T-helper 9 cell (primary cell): ENCODE data around the gene PRRC2B.

Experiments used
- DNase-seq: peaks from one replicate; pipeline ENCODE4 v3.0.0-alpha.2; 2020

The PRRC2B gene

DNA sequence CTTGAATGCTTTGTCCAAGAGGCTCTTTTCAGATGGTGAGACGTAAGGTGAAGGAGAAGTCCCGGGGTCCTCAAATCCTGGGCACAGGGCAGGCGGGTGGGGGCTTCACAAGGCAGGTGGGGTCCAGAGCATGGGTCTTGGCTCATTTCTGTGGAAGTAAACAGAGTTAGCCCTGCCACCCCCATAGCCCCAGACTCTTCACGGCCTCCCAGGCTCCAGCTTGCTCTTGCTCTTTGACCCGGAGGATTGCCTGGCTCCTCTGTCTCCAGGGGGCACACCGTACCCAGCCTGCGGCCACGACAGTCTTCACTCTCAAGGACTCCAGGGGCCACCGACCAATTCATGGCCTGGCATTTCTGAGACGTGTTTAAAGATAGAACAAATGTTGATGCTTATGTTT is 80.0 kb downstream of the PRRC2B start:
- no peak for DNase-seq

DNA sequence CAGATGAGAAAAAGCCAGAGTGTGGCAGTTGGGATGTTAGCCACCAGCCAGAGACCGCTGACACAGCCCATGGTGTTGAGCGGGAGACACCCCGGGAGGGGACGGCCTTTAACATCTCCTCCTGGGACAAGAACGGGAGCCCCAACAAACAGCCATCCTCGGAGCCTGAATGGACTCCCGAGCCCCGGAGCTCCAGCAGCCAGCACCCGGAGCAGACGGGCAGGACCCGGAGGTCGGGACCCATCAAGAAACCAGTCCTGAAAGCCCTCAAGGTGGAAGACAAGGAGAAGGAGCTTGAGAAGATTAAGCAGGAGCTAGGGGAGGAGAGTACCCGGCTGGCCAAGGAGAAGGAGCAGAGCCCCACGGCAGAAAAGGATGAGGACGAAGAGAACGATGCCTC is 80.8 kb downstream of the PRRC2B start:
- DNase-seq = no peak

DNA sequence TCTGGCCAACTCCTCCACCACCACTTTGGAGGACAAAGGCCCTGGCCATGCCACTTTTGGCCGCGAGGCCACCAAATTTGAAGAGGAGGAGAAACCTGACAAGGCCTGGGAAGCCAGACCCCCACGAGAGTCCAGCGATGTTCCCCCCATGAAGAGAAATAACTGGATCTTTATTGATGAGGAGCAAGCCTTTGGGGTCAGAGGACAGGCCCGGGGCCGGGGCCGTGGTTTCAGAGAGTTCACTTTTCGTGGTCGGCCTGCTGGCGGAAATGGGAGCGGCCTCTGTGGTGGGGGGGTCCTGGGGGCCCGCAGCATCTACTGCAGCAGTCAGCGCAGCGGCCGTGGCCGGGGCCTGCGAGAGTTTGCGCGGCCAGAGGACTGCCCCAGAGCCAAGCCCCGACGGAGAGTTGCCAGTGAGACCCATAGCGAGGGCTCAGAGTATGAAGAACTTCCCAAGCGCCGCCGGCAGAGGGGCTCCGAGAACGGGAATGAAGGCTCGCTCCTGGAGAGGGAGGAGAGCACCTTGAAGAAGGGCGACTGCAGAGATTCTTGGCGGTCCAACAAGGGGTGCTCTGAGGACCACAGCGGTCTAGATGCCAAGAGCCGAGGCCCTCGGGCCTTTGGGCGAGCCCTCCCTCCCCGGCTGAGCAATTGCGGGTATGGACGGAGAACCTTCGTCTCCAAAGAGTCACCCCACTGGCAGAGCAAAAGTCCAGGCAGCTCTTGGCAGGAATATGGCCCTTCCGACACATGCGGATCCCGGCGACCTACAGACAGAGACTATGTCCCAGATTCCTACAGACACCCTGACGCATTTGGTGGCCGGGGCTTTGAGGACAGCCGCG is 81.4 kb downstream of the PRRC2B start:
- DNase-seq = no peak

DNA sequence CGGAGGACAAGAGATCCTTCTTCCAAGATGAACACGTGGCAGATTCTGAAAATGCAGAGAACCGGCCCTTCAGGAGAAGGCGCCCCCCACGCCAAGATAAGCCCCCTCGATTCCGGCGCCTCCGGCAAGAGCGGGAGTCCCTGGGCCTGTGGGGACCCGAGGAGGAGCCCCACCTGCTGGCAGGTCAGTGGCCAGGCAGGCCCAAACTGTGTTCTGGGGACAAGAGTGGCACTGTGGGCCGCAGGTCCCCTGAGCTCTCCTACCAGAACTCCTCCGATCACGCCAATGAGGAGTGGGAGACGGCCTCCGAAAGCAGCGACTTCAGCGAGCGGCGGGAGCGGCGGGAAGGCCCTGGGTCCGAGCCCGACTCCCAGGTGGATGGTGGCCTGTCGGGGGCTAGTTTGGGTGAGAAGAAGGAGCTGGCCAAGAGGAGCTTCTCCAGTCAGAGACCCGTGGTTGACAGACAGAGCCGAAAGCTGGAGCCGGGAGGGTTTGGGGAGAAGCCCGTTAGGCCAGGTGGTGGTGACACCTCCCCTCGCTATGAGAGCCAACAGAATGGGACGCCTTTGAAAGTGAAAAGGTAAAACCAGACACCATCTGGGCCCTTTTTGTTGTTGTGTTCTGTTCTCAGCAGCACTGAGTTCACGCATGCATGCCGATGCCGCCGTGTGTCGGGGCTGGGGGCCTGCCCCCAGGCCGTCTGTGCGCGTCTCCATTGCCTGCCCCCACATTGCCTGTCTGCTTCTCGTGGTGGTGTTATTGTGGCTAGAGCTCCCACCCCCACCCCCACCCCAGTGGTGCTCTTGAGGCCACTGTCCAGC is 82.3 kb downstream of the PRRC2B start:
- DNase-seq = no peak

DNA sequence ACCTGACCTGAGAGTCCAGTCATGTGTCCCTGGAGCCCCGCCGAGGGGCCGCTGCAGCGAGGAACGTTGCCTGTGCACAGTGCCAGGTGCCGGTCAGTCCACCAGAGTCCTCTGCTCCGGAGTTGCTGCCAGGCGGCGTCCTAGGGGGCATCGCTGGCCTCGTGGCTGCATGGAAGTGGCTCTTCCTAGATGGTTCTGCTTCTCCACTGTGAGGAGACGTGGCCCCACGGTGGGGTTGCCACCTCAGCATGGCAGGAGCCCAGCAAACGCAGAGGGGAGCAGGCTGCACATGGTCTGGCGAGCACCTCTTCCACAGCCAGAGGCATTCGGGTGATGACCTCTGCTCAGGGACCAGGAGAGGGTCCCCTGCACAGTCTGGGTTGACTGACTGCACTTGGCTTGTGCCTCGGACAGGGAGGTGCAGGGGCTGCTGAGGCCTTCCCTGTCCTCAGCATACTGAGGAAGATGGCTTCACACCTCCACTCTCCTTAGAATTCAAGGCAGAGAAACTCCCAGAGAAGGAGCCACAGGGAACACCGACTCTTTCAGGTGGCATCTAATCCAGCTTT is 83.0 kb downstream of the PRRC2B start:
- DNase-seq = no peak

DNA sequence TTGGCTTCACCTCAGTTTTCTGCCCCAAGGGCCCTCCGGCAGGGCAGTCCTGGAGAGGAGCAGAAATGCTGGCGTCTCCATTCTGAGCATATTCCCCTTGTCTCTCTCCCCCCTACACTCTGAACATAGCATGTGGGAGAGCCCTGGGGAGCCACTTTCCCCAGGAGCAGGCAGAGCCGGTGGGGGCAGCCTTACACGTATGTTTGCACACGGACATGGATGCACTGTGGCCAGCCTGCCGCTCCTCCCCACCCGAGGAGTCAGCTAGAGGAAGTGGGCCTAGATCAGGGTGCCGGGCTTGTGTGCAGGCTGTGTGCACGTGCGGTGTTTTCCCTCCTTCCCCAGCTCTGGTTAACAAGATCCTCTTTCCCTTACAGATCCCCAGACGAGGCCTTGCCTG is 83.5 kb downstream of the PRRC2B start:
- no peak for DNase-seq

DNA sequence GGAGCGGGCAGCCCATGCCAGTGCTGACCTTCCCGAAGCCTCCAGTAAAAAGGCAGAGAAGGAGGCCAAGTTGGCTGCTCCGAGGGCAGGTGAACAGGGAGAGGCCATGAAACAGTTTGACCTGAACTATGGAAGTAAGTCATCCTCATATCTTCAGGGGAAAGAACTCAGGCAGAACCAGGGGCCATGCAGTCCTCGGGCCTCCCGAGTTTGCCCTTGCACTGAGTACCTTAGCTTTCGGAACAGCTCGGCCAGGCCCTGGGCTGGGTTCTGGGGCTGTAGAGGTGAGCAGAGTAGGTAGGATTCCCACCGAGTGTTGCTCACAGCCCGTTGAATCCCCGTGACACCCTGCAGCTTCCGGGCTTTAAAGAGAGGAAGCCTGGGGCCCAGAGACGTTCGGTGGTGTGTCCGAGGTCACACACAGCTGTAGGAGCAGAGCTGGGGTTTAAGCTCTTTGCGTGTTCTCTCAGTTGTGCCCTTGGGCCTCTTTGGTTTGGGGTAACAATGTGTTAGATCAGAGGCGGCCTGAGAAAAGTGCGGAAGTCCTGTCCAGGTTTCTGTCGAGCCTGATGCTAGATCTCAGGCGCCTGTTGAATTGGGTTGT is 84.0 kb downstream of the PRRC2B start:
- no peak for DNase-seq

DNA sequence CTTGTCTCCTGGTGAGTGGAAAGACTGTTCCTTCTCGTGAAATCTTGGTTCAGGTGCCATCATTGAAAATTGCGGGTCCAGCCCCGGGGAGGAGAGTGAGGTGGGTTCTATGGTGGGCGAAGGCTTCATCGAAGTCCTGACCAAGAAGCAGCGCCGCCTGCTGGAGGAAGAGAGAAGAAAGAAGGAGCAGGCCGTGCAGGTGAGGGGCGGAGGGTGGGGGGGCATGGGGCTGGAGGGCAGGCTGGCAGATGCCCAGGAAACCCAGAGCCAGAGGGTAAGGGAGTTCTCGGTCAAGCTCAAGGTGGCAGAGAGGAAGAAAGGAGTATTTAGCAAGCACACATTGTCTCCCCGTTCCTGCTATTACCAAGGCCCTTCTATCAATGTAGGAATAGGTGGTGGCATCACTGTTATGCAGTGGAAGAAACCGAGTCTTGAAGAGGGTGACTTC is 84.6 kb downstream of the PRRC2B start:
- peak; percentile 59 for DNase-seq

DNA sequence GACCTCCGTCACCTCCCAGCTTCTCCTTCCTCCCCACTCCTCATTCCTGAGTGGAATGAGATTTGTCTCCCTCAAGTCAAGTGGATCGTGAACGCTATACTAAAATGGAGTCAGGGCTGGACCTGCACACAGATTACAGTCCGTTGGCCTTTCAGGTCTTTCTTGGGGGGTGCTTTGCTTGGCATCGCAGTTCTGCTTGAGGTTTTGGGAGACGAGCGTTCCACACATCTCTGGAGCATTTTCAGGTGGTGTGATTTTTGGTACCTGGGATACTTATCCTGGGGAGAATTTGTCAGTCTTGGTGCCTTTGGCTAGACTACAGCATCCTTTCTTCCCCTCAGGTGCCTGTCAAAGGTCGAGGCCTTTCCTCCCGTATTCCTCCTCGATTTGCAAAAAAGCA is 85.0 kb downstream of the PRRC2B start:
- no peak for DNase-seq

DNA sequence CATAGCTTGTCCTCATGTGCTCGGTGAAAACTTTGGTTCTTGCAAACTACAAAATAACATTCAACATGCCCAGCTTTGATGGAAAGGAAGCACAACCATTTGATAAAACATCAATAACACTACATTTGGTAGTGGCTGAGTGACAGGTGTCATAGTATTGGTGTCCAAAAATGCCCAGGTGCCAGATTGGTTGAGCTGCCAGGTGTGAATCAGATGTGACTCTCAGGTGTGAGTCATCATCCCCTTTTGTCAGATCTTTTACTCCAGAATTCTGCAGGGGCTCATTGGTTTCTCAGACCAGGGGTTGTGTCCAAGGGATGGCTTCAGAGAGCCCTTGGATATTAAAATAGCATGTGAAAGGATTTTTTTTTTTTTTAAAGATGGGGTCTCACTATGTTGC is 86.4 kb downstream of the PRRC2B start:
- no peak for DNase-seq

DNA sequence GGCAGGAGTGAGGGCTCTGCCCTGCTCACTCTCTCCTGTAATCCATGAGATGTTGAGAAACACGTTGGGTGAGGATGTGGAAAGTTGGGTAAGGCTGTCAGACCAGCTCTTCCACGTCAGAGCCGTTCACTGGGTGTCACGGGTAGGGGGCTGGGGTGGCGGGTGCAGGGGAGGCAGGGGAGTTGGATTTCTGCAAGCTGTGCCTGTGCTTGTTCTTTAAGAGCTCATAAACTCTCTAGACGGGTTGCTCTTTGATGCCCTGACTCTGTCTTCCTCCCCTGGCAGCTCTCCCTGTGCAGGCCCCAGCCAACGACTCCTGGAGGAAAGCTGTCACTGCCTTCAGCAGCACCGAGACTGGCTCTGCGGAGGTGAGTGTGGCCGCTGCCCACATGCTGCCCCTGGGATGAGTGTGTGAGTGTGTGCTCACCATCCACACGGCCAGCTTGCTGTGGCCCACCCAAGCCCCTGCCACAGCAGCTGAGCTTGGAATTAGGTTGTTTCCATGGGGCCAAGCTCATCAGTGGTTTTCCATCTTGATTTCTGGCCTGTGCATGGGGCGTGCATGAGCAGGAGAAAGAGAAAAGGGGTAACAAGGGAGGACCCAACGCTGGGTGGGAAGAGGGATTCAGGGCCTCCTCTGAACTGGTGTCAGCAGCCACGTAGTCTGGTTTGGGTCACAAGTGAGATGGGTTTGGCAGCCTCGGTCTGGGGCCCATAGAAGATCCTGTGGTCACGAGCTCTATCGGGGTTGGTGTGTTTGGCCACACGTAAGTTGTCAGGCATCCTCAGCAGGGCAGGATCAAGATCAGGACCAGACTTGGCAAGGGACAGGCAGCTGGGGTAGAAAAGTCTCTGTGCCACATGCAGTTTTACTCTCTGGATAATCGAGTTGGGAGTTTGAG is 87.8 kb downstream of the PRRC2B start:
- DNase-seq = no peak

DNA sequence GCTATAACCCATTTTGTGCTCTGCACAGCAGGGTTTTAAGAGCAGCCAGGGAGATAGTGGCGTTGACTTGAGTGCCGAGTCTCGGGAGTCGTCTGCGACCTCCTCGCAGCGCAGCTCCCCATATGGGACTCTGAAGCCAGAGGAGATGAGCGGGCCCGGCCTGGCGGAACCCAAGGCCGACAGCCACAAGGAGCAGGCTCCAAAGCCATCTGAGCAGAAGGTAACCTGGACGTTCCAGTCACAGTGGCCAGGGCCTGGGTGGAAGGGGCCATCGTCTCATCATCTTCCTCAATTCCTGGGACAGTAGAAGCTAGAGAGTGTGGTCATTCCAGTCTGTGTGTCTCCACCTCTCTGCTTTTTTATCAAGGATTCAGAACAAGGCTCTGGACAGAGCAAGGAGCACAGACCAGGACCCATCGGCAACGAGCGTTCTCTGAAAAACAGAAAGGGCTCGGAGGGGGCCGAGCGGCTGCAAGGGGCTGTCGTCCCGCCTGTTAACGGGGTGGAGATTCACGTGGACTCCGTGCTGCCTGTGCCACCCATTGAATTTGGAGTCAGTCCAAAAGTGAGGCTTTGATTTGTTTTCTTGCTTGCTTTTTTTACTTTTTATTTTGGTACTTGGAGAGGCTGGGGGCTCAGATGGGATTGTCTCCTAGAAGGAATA is 88.6 kb downstream of the PRRC2B start:
- no peak for DNase-seq

DNA sequence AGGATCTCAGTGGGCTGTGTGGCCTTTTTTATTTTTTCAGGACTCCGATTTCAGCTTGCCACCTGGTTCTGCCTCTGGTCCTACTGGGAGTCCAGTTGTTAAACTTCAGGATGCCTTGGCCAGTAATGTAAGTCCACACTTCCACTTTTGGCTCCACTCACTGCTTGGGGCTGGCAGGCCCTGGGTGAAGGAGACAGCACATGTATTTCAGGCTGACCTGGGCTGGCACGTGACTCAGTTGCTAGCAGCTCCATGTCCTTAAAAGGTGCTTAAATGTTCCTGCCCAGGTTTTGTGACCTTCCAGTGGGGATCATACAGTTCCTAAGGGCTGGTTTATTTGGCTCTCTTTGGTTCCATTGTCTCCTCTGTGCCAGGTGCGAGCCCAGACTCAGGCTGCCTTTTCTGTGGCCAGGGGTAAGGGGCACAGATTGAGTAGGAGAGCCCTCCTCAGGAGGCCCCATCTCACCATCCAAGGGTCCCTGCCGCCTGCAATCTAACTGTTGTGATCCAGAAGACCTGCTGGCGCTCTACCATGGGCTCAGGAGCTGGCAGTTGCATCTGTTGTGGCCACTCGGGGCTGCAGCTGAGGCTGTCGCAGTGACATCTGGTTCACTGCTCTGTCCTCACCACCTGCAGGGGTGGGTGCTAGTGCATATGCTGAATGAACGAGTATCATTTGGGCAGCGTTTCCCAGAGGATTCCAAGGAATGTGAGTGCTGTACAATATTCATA is 89.6 kb downstream of the PRRC2B start:
- DNase-seq = no peak

DNA sequence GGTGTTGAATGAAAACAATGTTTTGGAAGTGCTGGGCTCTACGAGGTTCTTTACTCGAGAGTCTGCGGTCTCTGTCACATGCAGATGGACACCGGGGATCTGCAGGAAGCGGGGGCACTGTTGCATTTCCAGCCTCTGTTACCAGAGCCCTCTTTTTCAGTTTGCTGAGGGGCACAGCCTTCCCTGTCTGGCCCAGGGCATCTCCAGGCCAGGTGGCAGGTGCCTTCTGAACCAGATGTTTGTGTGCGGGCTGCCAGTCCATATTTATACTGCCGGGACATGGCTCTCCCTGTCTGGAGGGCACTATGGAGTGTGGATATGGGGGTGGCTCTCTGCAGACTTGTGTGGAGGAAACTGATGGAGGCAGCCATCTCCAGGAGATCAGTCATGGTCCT is 90.2 kb downstream of the PRRC2B start:
- no peak for DNase-seq

DNA sequence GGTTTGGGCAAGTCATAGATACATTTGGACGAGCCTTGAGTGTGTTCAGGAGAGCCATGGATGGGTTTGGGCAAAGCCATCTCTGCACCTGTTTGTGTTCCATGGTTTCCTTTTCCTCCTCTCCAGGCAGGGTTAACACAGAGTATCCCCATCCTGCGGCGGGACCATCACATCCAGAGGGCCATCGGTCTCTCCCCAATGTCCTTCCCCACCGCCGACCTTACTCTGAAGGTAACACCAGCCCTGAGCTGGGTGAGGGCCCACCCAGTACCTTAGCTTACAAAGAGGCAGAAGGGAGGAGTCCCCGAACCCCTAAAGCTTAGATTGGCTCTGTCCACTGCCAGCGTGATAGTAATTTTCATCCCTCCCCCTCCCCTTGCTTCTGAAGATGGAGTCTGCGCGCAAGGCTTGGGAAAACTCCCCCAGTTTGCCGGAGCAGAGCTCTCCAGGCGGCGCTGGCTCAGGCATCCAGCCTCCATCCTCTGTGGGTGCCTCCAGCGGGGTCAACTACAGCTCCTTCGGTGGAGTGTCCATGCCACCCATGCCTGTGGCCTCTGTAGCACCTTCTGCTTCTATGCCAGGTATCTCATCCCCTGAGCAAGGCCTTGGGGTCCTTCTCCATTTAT is 90.8 kb downstream of the PRRC2B start:
- no peak for DNase-seq

DNA sequence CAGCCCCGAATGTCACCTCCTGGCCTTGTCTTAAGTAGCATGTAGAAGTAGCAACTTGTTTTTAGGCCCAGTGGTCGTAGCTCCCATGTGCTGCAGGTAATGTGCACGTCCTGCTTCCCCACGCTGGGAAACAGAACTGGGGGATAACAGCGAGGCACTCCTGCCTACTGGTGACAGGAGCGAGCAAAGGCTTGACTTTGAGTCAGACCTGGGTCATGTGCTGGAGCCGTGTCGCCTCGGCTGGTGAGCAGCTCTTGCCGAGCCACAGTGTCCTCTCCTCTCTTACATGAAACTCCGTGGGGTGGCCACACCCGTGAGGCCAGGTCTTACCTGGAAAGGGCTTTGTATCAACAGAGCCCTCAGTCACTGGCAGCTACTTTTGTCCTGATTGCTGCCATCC is 91.3 kb downstream of the PRRC2B start:
- no peak for DNase-seq

DNA sequence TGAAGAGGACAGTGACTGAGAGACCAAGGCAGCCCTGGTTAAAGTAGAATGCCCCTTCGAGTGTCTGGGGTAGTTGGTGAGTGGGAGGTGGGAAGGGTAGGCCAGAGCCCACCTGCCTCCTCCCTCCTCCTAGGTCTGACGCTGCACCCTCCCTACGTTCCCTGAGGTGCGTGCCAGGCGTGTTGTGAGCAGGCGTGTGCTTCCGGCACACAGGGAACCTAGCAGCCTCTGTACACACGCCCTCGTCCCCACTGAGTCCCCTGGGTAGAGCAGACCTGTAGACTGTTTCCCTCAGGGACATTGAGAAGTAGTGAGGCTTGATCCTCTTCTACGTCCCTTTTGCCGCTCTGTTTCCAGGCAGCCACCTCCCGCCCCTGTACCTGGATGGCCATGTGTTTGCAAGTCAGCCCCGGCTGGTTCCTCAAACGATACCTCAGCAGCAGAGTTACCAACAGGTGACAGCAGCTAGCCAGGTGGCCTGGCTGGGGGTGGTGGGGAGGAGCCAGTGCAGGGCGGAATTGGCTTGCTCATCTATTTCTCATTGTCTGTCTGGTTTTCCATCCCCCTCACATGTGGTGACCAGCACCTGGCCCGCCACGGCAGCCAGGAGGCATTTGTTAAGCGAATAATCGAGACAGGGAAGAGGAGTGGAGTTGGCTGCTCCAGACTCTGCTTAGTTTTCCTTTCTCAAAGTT is 92.0 kb downstream of the PRRC2B start:
- no peak for DNase-seq

DNA sequence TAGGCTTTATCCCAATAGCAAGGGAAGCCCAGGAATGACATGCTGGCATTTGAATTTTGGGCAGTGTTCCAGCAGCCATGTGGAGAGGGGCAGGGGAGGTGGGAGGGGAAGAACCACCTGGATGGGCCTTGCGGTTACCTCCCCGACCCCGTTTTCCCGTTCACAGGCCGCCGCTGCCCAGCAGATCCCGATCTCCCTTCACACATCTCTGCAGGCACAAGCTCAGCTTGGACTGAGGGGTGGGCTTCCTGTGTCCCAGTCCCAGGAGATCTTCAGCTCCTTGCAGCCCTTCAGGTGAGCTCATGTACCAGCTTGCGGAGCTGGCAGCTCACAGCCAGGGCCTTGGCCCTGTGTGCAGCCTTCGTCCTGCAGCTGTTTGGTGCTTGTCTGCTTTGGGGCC is 93.1 kb downstream of the PRRC2B start:
- no peak for DNase-seq

DNA sequence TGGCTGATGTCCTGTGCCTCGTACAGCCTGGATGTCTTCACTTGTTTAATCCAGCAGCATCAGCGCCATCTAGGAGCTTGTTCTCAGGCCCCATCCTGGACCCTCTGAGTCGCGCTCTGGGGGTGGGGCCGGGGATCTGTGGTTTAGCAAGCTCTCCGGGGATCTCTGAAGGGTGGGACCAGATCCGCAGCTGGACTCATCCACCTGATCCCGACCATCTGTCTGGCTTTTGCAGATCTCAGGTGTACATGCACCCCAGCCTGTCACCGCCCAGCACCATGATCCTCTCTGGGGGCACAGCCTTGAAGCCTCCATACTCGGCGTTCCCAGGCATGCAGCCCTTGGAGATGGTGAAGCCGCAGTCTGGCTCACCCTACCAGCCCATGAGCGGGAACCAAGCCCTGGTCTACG is 93.7 kb downstream of the PRRC2B start:
- DNase-seq = no peak

DNA sequence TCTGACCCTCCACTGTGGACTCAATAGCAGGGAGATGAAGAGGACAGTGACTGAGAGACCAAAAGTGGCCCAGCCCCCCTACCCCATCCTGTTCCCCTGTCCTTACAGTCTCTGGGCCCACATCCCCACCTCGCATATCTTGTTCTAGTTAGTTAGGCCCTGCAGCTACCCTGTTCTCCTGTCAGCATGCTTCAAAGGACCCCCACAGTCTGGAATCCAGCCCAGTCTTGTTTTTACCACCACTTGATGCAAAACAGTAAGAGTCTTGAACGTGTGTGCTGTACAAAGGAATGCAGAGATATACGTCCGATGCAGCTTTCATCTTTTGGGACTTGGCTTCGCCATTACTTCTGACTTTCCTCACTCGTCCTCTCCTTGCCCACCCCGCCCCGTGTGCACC is 96.6 kb downstream of the PRRC2B start:
- no peak for DNase-seq
